ENCODE data around the gene RPS3. TPM values are rescaled to one million over a fixed set of nuclear protein-coding genes. Genes with fewer than 3 reads are reported as not detected.

The RPS3 gene
- total RNA-seq, 4 donors from 2014 or later: 1,101 to 2,606 (median 1,579) TPM

- no peak for TF ChIP-seq POLR2A (IDR thresholded peaks at IDR 0.05)
- TF ChIP-seq CTCF (IDR thresholded peaks at IDR 0.05): no peak
- no peak for DNase-seq
- H3K9me3 ChIP-seq: no peaks in the 10 kb centered on the region
- intact Hi-C loops (cut with DNase I): loop anchor here (10.0 kb wide), 1 partner anchor 63 kb away; no protein-coding TSS in a partner anchor
- 50 to 57% methylated on average over 3 of the region's 3 CpGs for WGBS, 2 donors
- H3K27ac ChIP-seq: no peak overlapping the region
- H3K4me1 ChIP-seq: peaks cover 0 to 25% (median 4%) of the 10 kb centered on the region in 3 donors
- H3K36me3 ChIP-seq: no peaks in the 10 kb centered on the region
- peaks cover 0 to 32% (median 0%) of the 10 kb centered on the region in 4 donors for H3K27me3 ChIP-seq
- H3K4me3 ChIP-seq: no peak overlapping the region
Observed at GRCh38 chr11:75387736-75388294, 11.5 kb upstream of the RPS3 start.

GRCh38 chr11:75388386-75389275 lies 10.7 kb upstream of the RPS3 start:
- Histone ChIP-seq H3K27me3 (peaks cover 0 to 32% (median 0%) of the 10 kb centered on the region in 4 donors), H3K4me3 (no peak overlapping the region), H3K4me1 (peaks cover 0 to 22% (median 4%) of the 10 kb centered on the region in 3 donors), H3K9me3 (no peaks in the 10 kb centered on the region), H3K27ac (peak overlapping the region; percentile 9 to 54 (median 28)), H3K36me3 (no peaks in the 10 kb centered on the region)
- WGBS, 2 donors: 22 to 24% methylated on average over 9 of the region's 9 CpGs
- TF ChIP-seq CTCF (IDR thresholded peaks at IDR 0.05): peak; percentile 55 to 85 (median 81)
- no peak for TF ChIP-seq POLR2A (IDR thresholded peaks at IDR 0.05)
- no peak for DNase-seq
- intact Hi-C loops (cut with DNase I): loop anchor here (10.0 kb wide), 1 partner anchor 64 kb away; no protein-coding TSS in a partner anchor

GRCh38 chr11:75389276-75389605 lies 10.1 kb upstream of the RPS3 start:
- TF ChIP-seq POLR2A (IDR thresholded peaks at IDR 0.05) (no peak), CTCF (IDR thresholded peaks at IDR 0.05) (no peak)
- intact Hi-C loops (cut with DNase I): loop anchor here (10.0 kb wide), 1 partner anchor 64 kb away; no protein-coding TSS in a partner anchor
- Histone ChIP-seq H3K4me1 (peaks cover 0 to 18% (median 4%) of the 10 kb centered on the region in 3 donors), H3K27me3 (peaks cover 0 to 32% (median 0%) of the 10 kb centered on the region in 4 donors), H3K4me3 (no peak overlapping the region), H3K36me3 (no peaks in the 10 kb centered on the region), H3K9me3 (no peaks in the 10 kb centered on the region), H3K27ac (no peak overlapping the region)
- 45 to 56% methylated on average over 10 to 11 of the region's 11 CpGs for WGBS, 2 donors
- no peak for DNase-seq

GRCh38 chr11:75389925-75390324 lies 9.4 kb upstream of the RPS3 start:
- no peak overlapping the region for H3K4me3 ChIP-seq
- intact Hi-C loops (cut with DNase I): loop anchor here (5.0 to 10.0 kb wide), 2 partner anchors 65 to 142 kb away; no protein-coding TSS in a partner anchor
- peaks cover 0 to 32% (median 0%) of the 10 kb centered on the region in 4 donors for H3K27me3 ChIP-seq
- peaks cover 0 to 13% (median 4%) of the 10 kb centered on the region in 3 donors for H3K4me1 ChIP-seq
- H3K27ac ChIP-seq: no peak overlapping the region
- no peaks in the 10 kb centered on the region for H3K36me3 ChIP-seq
- 82 to 89% methylated on average over 7 of the region's 7 CpGs for WGBS, 2 donors
- DNase-seq: no peak
- no peaks in the 10 kb centered on the region for H3K9me3 ChIP-seq
- TF ChIP-seq CTCF (IDR thresholded peaks at IDR 0.05) (no peak), POLR2A (IDR thresholded peaks at IDR 0.05) (no peak)

Measured in esophagus squamous epithelium (tissue), 5 donors.